ENCODE measurements around the gene LILRB2.
"Not testable (repeated sequence)": the region's sequence is repeated elsewhere in the genome, so short reads cannot be mapped to it uniquely, and the experiment has no call there.

LILRB2 gene

DNA sequence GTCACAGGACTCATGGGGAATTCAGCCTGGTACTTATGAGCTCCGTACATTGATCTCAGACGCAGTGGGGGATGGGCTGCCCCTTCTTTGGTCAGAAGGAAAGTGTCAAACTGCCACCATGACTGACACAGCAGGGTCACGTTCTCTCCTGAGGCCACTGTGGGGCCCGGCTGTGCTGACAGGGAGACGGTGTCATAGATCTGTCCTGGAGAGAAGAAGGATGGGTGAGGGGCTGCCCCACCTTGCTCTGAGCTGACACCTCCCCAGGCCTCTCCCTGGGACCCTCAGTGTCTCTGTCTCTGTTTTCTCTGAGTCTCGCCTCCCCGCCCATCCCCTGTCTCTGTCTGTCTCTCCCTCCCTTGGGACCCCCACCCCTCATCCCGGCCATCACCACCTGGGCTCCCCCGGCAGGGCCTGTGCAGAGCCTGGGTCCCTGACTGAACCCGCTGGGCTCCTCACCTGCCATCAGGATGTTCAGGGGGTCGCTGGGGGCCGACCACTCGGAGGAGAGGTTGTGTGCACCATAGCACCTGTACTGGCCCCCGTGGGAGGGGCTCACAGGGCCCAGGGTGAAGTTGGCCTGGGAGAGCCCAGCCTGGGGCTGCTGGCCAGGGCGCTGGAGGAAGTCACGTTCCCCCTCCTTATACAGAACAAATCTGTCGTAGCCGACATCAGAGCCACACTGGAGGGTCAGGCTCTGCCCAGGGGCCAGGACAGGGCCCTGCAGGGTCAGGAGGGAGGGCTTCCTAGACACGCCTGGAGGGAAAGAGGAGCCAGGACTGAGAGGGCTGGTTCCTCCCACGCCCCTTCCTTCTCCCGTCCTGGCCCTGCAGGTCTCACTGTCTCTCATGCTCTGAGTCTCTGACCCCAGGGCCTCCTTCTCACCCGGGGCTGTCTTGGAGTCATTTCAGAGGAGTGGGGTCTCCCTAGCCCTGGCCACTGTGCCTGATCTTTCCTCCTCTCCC is 40.3 kb downstream of the LILRB2 start:
- not testable (repeated sequence) for DNase-seq (ENCODE audit: low read depth)

DNA sequence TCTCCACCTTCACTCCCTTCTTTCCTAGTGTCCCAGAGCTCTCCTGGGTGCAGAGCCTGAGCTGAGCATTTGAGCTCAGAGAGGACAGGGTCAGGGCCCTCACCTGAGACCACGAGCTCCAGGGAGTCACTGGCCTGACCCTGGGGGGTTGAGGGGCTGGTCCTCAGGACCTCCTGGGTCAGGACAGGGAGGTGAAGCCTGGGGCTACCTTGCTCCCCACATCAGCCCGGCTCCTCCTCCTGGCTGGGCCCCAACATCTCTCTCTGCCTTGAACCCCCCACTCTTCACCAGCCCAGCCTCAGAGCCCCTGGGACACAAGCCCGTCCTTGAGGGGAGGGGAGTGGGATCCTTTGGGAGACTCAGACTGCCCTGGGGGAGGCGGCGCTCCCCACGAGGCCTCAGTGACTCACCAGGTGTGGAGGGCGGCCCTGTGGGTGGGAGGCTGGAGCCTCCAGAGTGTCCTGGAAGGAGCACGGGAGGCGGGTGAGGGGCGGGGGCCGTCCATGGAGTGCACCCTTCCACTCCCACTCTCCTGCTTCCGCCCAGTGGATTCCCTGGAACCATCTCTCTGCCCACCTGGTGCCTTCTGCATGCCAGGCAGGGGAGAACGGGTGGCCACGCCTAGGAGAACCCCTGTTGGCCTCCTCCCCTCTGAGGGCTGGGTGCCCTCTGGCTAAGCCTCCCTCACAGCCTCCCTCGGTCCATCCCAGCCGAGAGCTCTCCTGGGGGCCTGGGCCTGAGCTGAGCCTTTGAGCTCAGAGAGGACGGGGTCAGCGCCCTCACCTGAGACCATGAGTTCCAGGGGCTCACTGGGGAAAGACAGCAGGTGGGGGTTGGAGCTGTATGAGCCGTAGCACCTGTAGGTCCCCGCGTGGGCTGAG is 41.2 kb downstream of the LILRB2 start:
- DNase-seq (ENCODE audit: low read depth) = not testable (repeated sequence)

DNA sequence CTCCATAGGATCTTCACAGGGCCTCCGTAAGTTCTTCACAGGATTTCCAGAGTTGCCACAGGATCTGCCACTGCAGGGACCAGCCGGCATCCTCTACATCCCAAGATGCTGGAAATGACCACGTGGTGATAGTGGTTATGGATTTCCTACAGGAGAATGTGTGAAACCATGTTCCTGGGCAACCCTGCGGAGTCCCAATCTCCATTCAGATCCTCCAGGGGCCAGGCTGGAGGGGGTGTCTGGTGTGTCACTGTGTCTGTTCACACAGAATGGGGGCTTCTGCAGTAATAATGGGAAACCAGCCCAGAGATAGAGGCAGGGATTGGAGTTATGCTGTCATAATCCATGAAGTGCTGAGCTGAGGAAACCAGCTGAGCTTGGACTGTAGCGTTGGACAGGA is 47.0 kb downstream of the LILRB2 start:
- no peak for DNase-seq (ENCODE audit: low read depth)

DNA sequence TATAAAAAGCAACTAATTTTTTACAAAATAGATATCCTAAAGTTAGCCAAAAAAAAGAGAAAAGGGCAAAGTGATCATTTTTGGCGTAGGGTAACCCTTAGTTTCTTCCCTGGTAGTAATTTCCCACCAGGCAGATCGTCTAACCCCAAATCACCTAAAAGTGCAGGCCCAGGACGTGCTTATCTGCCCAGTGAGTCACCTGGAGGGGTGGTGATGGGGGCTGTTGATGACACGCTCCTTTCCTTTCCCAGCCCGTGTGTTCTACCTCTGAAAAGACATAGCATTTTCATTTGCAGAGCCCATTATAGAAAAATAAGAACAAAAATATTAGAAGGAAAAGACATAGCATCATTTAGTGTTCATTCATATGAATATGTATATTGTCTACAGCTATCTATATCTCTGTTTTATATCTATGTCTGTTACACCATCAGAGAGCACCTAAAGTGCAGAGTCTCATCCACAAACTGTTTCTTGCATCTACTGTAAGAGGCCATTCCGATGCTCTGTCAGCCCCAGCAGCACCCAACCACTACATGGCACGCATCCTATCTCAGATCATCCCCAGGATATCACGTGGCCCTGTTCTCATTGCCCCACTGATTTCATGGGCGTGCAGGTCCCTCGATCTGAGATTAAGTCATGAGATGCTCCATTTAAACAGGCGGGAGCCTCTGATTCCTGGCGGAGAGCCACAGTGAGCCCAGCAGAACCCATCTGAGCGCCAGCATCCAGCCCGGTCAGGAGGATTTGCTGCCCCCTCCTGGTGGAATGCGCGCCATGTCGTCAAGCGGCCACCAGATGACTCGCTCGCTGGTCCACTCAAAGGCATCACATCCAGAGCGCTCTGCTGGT is 49.6 kb downstream of the LILRB2 start:
- DNase-seq (ENCODE audit: low read depth) = peak; percentile 75

DNA sequence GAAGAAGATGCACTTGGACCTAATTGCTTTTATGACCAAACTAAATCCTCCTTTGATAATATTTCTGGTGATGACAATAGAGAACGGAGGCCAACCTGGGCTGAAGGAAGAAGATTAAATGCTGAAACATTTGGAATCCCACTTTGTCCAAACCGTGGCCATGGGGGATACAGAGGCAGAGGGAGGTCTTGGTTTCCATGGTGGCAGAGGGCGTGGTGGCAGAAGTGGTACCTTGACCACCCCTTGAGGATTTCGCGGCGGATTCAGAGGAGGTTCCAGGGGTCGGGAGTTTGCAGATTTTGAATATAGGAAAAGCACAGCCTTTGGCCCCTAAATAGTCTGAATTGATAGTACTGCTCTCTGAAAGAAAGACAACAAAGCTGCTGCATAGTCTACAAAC is 50.9 kb downstream of the LILRB2 start:
- no peak for DNase-seq (ENCODE audit: low read depth)

DNA sequence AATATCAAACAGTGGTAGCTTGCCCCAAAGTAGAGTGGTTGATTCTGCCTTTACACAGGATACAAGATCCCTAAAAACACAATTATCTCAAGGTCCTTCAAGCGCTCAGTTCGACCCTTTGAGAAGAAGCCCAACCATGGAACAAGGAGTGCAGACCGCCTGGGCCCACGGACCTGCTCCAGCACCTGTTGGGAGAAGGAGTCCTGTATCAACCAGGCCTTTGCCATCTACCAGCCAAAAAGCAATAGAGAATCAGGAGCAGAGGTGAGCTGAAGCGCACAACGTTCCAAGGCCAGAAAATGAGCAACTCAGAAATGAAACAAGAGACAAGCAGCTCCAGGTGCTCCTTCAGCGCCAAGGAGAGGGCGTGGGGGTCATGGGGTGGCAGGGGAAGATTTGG is 51.8 kb downstream of the LILRB2 start:
- no peak for DNase-seq (ENCODE audit: low read depth)

DNA sequence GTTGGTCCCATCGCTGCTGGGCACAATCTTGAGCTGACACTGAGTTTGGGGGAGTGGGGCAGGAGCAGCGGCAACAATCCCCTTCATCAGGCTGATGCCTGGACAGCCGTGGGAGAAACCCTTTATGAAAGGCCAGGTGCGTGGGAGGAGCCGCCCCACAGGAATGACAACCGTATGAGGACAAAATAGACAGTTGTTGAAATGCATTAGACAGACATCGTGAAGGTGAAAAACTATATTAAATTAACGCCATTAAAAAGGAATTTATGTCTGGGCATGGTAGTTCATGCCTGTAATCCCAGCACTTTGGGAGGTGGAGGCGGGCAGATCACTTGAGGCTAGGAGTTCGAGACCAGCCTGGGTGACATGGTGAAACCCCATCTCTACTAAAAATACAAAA is 56.3 kb downstream of the LILRB2 start:
- not testable (repeated sequence) for DNase-seq (ENCODE audit: low read depth)

DNA sequence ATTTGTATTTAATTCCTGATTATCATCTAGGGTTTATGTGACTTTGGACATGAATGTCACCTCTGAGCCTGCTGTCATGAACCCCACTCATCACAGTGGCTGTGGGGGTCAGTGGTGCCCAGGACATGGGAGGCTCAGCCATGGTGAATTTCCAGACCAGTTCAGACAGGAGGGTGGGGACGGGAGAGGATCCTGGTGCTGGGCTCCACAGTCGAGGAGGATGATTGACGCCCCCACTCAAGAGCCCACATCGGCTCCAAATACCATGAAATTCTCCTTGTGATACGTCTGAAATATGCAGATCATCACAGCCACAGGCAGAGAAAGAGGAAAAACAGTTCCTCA is 57.0 kb downstream of the LILRB2 start:
- not testable (repeated sequence) for DNase-seq (ENCODE audit: low read depth)

Data from ELR (cell line).